SK-N-SH (cell line): ENCODE results near the gene TRPC4. TPM values are rescaled to one million over a fixed set of nuclear protein-coding genes. Genes with fewer than 3 reads are reported as not detected.

Source experiments
- CTCF ChIA-PET: fragments of 300-600, 350-600 bp; formaldehyde crosslinking; extraction: SDS; loops from one replicate; lab custom pipeline; 2021; lab: Yijun Ruan, JAX
- POLR2A ChIA-PET: fragments of 350-600 bp; sonication (Branson Sonifier 250); formaldehyde crosslinking; extraction: SDS; loops from one replicate; lab custom pipeline; 2020; ENCODE audit warnings: antibody characterized with exemption, inconsistent platforms; lab: Yijun Ruan, JAX
- DNase-seq: peaks from one replicate; pipeline ENCODE4 v3.0.0; 2012
- H2AFZ ChIP-seq: fragments of 200-600 bp; sonication (generic); 2 replicates; pipeline ENCODE4 v1.8.1; 2016; ENCODE audit warnings: antibody characterized with exemption, mild to moderate bottlenecking, low read depth
- H3F3A ChIP-seq: fragments of 200-600 bp; sonication (generic); replicated peaks from 2 replicates; pipeline ENCODE3; 2016; ENCODE audit warnings: antibody characterized with exemption, mild to moderate bottlenecking; ENCODE audit not compliant: insufficient read depth
- H3K27ac ChIP-seq, 2 experiments: fragments of 200-500 bp in 1 of 2; fragments of 200-600 bp in 1 of 2; sonication (Bioruptor generic) in 1 of 2; sonication (generic), shearing (Covaris generic) in 1 of 2; 2 replicates each; pipeline versions ENCODE4 v1.5.1 to v1.6.1; 2014 to 2016; ENCODE audit warnings: low read depth in 2 of 2, inconsistent platforms in 1 of 2, low read length in 1 of 2, mild to moderate bottlenecking in 1 of 2, mixed read lengths in 1 of 2
- H3K27me3 ChIP-seq: fragments of 200-600 bp; sonication (generic), shearing (Covaris generic); 2 replicates; pipeline ENCODE4 v1.6.1; 2016; ENCODE audit warnings: mixed run types; ENCODE audit not compliant: insufficient read depth
- H3K36me3 ChIP-seq, 2 experiments: fragments of 200-500 bp in 1 of 2; fragments of 200-600 bp in 1 of 2; sonication (Bioruptor generic) in 1 of 2; sonication (generic) in 1 of 2; replicated peaks in 1 of 2; 2 replicates each; pipeline versions ENCODE3 to v1.5.1; 2014 to 2016; ENCODE audit warnings: low read length in 1 of 2, mild to moderate bottlenecking in 1 of 2; ENCODE audit not compliant: insufficient read depth in 2 of 2, control insufficient read depth in 1 of 2
- H3K4me1 ChIP-seq, 2 experiments: fragments of 200-500 bp in 1 of 2; fragments of 200-600 bp in 1 of 2; sonication (Bioruptor generic) in 1 of 2; sonication (generic), shearing (Covaris generic) in 1 of 2; 2 replicates each; pipeline versions ENCODE4 v1.5.1 to v1.6.1; 2014 to 2016; ENCODE audit warnings: low read depth in 1 of 2, low read length in 1 of 2, mixed run types in 1 of 2; ENCODE audit not compliant: insufficient read depth in 2 of 2, control insufficient read depth in 1 of 2
- H3K4me2 ChIP-seq: fragments of 200-600 bp; sonication (generic), shearing (Covaris generic); 2 replicates; pipeline ENCODE4 v1.6.1; 2017; ENCODE audit warnings: mixed run types
- H3K4me3 ChIP-seq, 2 experiments: fragments of 200-500 bp in 1 of 2; fragments of 200-600 bp in 1 of 2; sonication (Bioruptor generic) in 1 of 2; sonication (generic), shearing (Covaris generic) in 1 of 2; 2 replicates each; pipeline versions ENCODE4 v1.5.1 to v1.8.1; 2014 to 2016; ENCODE audit warnings: low read depth in 2 of 2, inconsistent platforms in 1 of 2, low read length in 1 of 2, mild to moderate bottlenecking in 1 of 2, mixed read lengths in 1 of 2, moderate library complexity in 1 of 2
- H3K79me2 ChIP-seq: fragments of 200-600 bp; sonication (generic); 2 replicates; pipeline ENCODE4 v1.8.1; 2017; ENCODE audit warnings: mild to moderate bottlenecking; ENCODE audit not compliant: insufficient read depth
- H3K9ac ChIP-seq: fragments of 200-600 bp; sonication (generic); 2 replicates; pipeline ENCODE4 v1.6.1; 2017; ENCODE audit warnings: mixed run types
- H3K9me2 ChIP-seq: fragments of 200-600 bp; sonication (generic); 2 replicates; pipeline ENCODE4 v1.6.1; 2017; ENCODE audit warnings: mixed run types
- H3K9me3 ChIP-seq: fragments of 200-600 bp; sonication (generic); 2 replicates; pipeline ENCODE4 v1.6.1; 2017; ENCODE audit warnings: mixed run types, mild to moderate bottlenecking, moderate library complexity
- H4K20me1 ChIP-seq: fragments of 200-600 bp; sonication (generic); 2 replicates; pipeline ENCODE4 v1.6.1; 2017; ENCODE audit warnings: mild to moderate bottlenecking, mixed run types; ENCODE audit not compliant: insufficient read depth
- CHD2 ChIP-seq: fragments of 150-350 bp; IDR thresholded peaks from 2 replicates; pipeline ENCODE4 v1.6.1; 2018; ENCODE audit warnings: low read length; ENCODE audit not compliant: partially characterized antibody
- ELF1 ChIP-seq: IDR thresholded peaks from 2 replicates; pipeline ENCODE4 v1.4.0; 2012
- EP300 ChIP-seq, 2 experiments: IDR thresholded peaks; 2 replicates each; pipeline versions ENCODE4 v1.4.0 to v1.6.1; 2012; ENCODE audit warnings: borderline replicate concordance in 1 of 2, low read depth in 1 of 2, low read length in 1 of 2
- FOXM1 ChIP-seq: IDR thresholded peaks from 2 replicates; pipeline ENCODE4 v1.4.0; 2012; ENCODE audit warnings: low read depth, mild to moderate bottlenecking
- GATA2 ChIP-seq: sonication (generic); formaldehyde crosslinking; IDR thresholded peaks from 2 replicates; pipeline ENCODE4 v1.5.0; 2020; ENCODE audit warnings: mild to moderate bottlenecking, missing genetic modification reagents
- MXI1 ChIP-seq: IDR thresholded peaks from 2 replicates; pipeline ENCODE4 v1.6.1; 2012; ENCODE audit warnings: mild to moderate bottlenecking, low read depth, low read length, improper control_type of control experiment
- NFIC ChIP-seq: IDR thresholded peaks from 2 replicates; pipeline ENCODE4 v1.4.0; 2012; ENCODE audit warnings: borderline replicate concordance
- POLR2AphosphoS5 ChIP-seq: IDR thresholded peaks from 2 replicates; pipeline ENCODE4 v1.6.1; 2012; ENCODE audit warnings: low read depth, low read length
- RAD21 ChIP-seq: IDR thresholded peaks from 2 replicates; pipeline ENCODE4 v1.6.1; 2012; ENCODE audit warnings: mild to moderate bottlenecking, low read length
- RXRA ChIP-seq: IDR thresholded peaks from 2 replicates; pipeline ENCODE4 v1.4.0; 2012; ENCODE audit warnings: low read depth, mild to moderate bottlenecking, borderline replicate concordance
- WGBS: methylation state at CpG from one replicate; pipeline ENCODE4 v1.1.6; 2017; ENCODE audit warnings: low lambda C conversion rate; 5-methylcytosine and 5-hydroxymethylcytosine counted together
- polyA plus RNA-seq, 3 experiments: library from polyadenylated mRNA; depleted of rRNA; stranded (reverse); fragments of >200 nt; gene quantifications; 2 replicates each; pipeline ENCODE4 v1.2.3, GENCODE V29; 2012
- TF ChIP-seq, protein P1 (sequence below): IDR thresholded peaks from 2 replicates; pipeline ENCODE4 v1.6.1; 2012; ENCODE audit warnings: mild to moderate bottlenecking, low read depth, low read length, moderate library complexity
- TF ChIP-seq, protein P2 (sequence below): fragments of 200-600 bp; sonication (generic); IDR thresholded peaks from 2 replicates; pipeline ENCODE4 v1.6.1; 2017; ENCODE audit warnings: antibody characterized with exemption, mild to moderate bottlenecking, moderate library complexity
- TF ChIP-seq, protein P3 (sequence below): IDR thresholded peaks from 2 replicates; pipeline ENCODE4 v1.4.0; 2012; ENCODE audit warnings: low read depth, borderline replicate concordance
- TF ChIP-seq, protein P4 (sequence below): fragments of 150-350 bp; IDR thresholded peaks from 2 replicates; pipeline ENCODE4 v1.6.1; 2016; ENCODE audit warnings: mild to moderate bottlenecking, low read depth, low read length

TRPC4 gene
- polyA plus RNA-seq, 1 of the 3 experiments (the other 2 are of a cell fraction) = not detected

DNA sequence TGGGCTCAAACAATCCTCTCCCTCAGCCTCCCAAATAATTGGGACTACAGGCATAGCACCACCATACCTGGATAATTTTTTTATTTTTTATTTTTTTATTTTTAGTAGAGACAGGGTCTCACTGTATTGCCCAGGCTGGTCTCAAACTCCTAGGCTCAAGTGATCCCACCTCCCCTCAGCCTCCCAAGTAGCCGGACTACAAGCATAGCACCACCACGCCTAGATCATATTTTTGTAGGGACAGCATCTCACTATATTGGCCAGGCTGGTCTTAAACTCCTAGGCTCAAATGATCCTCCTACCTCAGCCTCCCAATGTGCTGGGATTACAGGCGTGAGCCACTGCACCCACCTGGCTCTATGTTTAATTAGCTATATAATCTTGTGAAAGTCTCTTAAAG is 114.2 kb downstream of the TRPC4 start:
- Histone ChIP-seq H4K20me1 (no peaks in the 10 kb centered on the region), H3K9me2 (0 out of 2 replicates have a peak, but pooled peaks cover 4% of the 10 kb centered on the region), H3F3A (no peaks in the 10 kb centered on the region), H3K27ac (no peak overlapping the region), H3K4me2 (no peak overlapping the region), H3K4me3 (no peak overlapping the region), H3K4me1 (no peaks in the 10 kb centered on the region), H3K79me2 (no peaks in the 10 kb centered on the region), H3K9ac (no peak overlapping the region), H3K9me3 (no peaks in the 10 kb centered on the region), H3K36me3 (no peaks in the 10 kb centered on the region), H2AFZ (no peak overlapping the region), H3K27me3 (no peaks in the 10 kb centered on the region)
- no peak for DNase-seq
- POLR2A ChIA-PET = no interaction called here
- CTCF ChIA-PET = no interaction called here
- 9% methylated on average over 3 of the region's 3 CpGs for WGBS
- TF ChIP-seq POLR2AphosphoS5 (no peak), MXI1 (no peak), FOXM1 (no peak), RAD21 (no peak), GATA2 (CRISPR knock-in tag) (no peak)
- TF ChIP-seq, protein P1, sequence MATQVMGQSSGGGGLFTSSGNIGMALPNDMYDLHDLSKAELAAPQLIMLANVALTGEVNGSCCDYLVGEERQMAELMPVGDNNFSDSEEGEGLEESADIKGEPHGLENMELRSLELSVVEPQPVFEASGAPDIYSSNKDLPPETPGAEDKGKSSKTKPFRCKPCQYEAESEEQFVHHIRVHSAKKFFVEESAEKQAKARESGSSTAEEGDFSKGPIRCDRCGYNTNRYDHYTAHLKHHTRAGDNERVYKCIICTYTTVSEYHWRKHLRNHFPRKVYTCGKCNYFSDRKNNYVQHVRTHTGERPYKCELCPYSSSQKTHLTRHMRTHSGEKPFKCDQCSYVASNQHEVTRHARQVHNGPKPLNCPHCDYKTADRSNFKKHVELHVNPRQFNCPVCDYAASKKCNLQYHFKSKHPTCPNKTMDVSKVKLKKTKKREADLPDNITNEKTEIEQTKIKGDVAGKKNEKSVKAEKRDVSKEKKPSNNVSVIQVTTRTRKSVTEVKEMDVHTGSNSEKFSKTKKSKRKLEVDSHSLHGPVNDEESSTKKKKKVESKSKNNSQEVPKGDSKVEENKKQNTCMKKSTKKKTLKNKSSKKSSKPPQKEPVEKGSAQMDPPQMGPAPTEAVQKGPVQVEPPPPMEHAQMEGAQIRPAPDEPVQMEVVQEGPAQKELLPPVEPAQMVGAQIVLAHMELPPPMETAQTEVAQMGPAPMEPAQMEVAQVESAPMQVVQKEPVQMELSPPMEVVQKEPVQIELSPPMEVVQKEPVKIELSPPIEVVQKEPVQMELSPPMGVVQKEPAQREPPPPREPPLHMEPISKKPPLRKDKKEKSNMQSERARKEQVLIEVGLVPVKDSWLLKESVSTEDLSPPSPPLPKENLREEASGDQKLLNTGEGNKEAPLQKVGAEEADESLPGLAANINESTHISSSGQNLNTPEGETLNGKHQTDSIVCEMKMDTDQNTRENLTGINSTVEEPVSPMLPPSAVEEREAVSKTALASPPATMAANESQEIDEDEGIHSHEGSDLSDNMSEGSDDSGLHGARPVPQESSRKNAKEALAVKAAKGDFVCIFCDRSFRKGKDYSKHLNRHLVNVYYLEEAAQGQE = no peak
- TF ChIP-seq, protein P2, sequence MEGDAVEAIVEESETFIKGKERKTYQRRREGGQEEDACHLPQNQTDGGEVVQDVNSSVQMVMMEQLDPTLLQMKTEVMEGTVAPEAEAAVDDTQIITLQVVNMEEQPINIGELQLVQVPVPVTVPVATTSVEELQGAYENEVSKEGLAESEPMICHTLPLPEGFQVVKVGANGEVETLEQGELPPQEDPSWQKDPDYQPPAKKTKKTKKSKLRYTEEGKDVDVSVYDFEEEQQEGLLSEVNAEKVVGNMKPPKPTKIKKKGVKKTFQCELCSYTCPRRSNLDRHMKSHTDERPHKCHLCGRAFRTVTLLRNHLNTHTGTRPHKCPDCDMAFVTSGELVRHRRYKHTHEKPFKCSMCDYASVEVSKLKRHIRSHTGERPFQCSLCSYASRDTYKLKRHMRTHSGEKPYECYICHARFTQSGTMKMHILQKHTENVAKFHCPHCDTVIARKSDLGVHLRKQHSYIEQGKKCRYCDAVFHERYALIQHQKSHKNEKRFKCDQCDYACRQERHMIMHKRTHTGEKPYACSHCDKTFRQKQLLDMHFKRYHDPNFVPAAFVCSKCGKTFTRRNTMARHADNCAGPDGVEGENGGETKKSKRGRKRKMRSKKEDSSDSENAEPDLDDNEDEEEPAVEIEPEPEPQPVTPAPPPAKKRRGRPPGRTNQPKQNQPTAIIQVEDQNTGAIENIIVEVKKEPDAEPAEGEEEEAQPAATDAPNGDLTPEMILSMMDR = no peak
- TF ChIP-seq, protein P3, sequence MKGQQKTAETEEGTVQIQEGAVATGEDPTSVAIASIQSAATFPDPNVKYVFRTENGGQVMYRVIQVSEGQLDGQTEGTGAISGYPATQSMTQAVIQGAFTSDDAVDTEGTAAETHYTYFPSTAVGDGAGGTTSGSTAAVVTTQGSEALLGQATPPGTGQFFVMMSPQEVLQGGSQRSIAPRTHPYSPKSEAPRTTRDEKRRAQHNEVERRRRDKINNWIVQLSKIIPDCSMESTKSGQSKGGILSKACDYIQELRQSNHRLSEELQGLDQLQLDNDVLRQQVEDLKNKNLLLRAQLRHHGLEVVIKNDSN = no peak

DNA sequence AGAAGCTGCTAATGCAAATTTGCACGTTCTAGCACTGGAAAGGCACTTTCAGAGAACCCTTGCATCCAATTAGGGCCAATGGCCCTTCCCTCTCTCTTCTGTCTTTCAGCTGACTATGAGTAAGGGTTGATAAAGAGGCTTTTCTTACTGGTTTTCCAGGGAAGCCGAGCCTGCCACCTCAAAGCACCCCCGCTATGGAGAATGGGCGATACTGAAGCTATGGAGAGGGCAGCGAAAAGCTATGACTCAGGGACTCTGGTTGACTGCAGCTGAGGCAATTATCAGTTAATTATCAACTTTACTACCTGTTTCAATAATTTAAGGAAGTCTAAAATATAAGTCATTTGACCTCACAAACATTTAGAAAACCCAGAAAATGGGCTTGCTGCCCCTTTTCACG is 115.8 kb downstream of the TRPC4 start:
- no peaks in the 10 kb centered on the region for H3K4me1 ChIP-seq
- 0 out of 2 replicates have a peak, but pooled peaks cover 4% of the 10 kb centered on the region for H3K9me2 ChIP-seq
- TF ChIP-seq EP300 (IDR thresholded peaks at IDR 0.05; ENCODE audit: borderline replicate concordance in 1 of 2, low read depth in 1 of 2, low read length in 1 of 2) (no peak), ELF1 (no peak), RXRA (no peak), NFIC (no peak), CHD2 (no peak)
- TF ChIP-seq, protein P3 = no peak
- TF ChIP-seq, protein P4, sequence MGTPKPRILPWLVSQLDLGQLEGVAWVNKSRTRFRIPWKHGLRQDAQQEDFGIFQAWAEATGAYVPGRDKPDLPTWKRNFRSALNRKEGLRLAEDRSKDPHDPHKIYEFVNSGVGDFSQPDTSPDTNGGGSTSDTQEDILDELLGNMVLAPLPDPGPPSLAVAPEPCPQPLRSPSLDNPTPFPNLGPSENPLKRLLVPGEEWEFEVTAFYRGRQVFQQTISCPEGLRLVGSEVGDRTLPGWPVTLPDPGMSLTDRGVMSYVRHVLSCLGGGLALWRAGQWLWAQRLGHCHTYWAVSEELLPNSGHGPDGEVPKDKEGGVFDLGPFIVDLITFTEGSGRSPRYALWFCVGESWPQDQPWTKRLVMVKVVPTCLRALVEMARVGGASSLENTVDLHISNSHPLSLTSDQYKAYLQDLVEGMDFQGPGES = no peak
- no peak overlapping the region for H3K9ac ChIP-seq
- CTCF ChIA-PET = no interaction called here
- H3K4me2 ChIP-seq = no peak overlapping the region
- H4K20me1 ChIP-seq = no peaks in the 10 kb centered on the region
- DNase-seq = no peak
- H2AFZ ChIP-seq = no peak overlapping the region
- no peaks in the 10 kb centered on the region for H3K27me3 ChIP-seq
- no peaks in the 10 kb centered on the region for H3F3A ChIP-seq
- WGBS = 15% methylated on average over 5 of the region's 6 CpGs
- H3K9me3 ChIP-seq = no peaks in the 10 kb centered on the region
- no peaks in the 10 kb centered on the region for H3K79me2 ChIP-seq
- H3K36me3 ChIP-seq = peaks cover 0 to 4% of the 10 kb centered on the region in 2 experiments
- H3K27ac ChIP-seq = no peak overlapping the region
- POLR2A ChIA-PET = no interaction called here
- no peak overlapping the region for H3K4me3 ChIP-seq
